GM21619 (cell line): ENCODE data around the gene ELL2.

Experiments used
- ATAC-seq: cut with Tn5 transposase; IDR thresholded peaks from one replicate; pipeline ENCODE4 v1.9.1; 2021; ENCODE audit not compliant: unreplicated experiment

The ELL2 gene

GRCh38 chr5:95883185-95884016 is 78.2 kb downstream of the ELL2 start:
- peak; percentile 51 for ATAC-seq

- no peak for ATAC-seq
Measured at GRCh38 chr5:95881833-95882232, 79.8 kb downstream of the ELL2 start.

GRCh38 chr5:95880081-95880926 is 81.3 kb downstream of the ELL2 start:
- no peak for ATAC-seq

- ATAC-seq, result no peak
Measured at GRCh38 chr5:95879661-95880060, 82.0 kb downstream of the ELL2 start.

- no peak for ATAC-seq
Measured at GRCh38 chr5:95878417-95879323, 83.0 kb downstream of the ELL2 start.

- no peak for ATAC-seq
Measured at GRCh38 chr5:95876782-95877181, 84.9 kb downstream of the ELL2 start.

GRCh38 chr5:95874246-95874645 is 87.4 kb downstream of the ELL2 start:
- ATAC-seq, result no peak

GRCh38 chr5:95873351-95873750 is 88.3 kb downstream of the ELL2 start:
- no peak for ATAC-seq

- ATAC-seq, result no peak
Measured at GRCh38 chr5:95872346-95873268, 89.0 kb downstream of the ELL2 start.

GRCh38 chr5:95871146-95871806 is 90.4 kb downstream of the ELL2 start:
- no peak for ATAC-seq

- ATAC-seq, result peak; percentile 66
Measured at GRCh38 chr5:95870105-95870672, 91.5 kb downstream of the ELL2 start.

GRCh38 chr5:95869173-95869855 is 92.3 kb downstream of the ELL2 start:
- ATAC-seq, result peak; percentile 55

- ATAC-seq, result no peak
Measured at GRCh38 chr5:95868136-95868535, 93.5 kb downstream of the ELL2 start.

- ATAC-seq, result no peak
Measured at GRCh38 chr5:95866435-95867040, 95.1 kb downstream of the ELL2 start.

GRCh38 chr5:95864944-95865504 is 96.6 kb downstream of the ELL2 start:
- no peak for ATAC-seq

- ATAC-seq, result no peak
Measured at GRCh38 chr5:95864456-95864855, 97.2 kb downstream of the ELL2 start.

- ATAC-seq, result no peak
Measured at GRCh38 chr5:95863383-95863757, 98.3 kb downstream of the ELL2 start.
